Measurements from ENCODE around the gene DPEP2.
"Not testable (repeated sequence)": the region's sequence is repeated elsewhere in the genome, so short reads cannot be mapped to it uniquely, and the experiment has no call there.

DPEP2 gene

DNA sequence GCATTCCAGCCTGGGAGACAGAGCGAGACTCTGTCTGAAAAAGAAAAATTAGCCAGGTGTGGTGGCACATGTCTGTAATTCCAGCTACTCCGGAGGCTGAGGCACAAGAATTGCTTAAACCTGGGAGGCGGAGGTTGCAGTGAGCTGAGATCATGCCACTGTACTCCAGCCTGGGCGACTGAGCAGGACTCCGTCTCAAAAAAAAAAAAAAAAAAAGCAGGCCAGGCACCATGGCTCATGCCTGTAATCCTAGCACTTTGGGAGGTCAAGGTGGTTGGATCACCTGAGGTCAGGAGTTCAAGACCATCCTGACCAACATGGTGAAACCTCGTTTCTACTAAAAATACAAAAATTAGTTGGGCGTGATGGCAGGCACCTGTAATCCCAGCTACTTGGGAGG lies 27.0 kb downstream of the DPEP2 start:
- ChIA-PET POLR2A (interaction anchor here (0.6 kb wide), 1 partner anchor 356 kb away, joined by 3 read pairs; no protein-coding TSS in a partner anchor), CTCF (interaction anchor here (1.4 to 7.6 kb wide), 5 partner anchors 12 to 93 kb away, joined by 4 to 69 read pairs (median 4); partner anchors contain the start of gene DPEP3)
- not testable (repeated sequence) for H3K4me3 ChIP-seq (ENCODE audit: control insufficient read depth in 1 of 7, extremely low read depth in 1 of 7, insufficient read depth in 4 of 7, low read depth in 2 of 7, low read length in 6 of 7); DNase-seq; H3K9me3 ChIP-seq (ENCODE audit: control extremely low read depth in 1 of 5, control insufficient read depth in 4 of 5, insufficient read depth in 2 of 5, low read depth in 1 of 5, low read length in 4 of 5); H3K27me3 ChIP-seq (replicated peaks in 2 of 5; ENCODE audit: control insufficient read depth in 4 of 5, insufficient read depth in 5 of 5, low read length in 4 of 5); H3K27ac ChIP-seq (ENCODE audit: insufficient read depth in 1 of 2, low read depth in 1 of 2, low read length in 2 of 2, poor library complexity in 1 of 2, severe bottlenecking in 2 of 2); H3K36me3 ChIP-seq (ENCODE audit: control insufficient read depth in 4 of 4, insufficient read depth in 4 of 4, low read length in 3 of 4)
- WGBS (ENCODE audit: insufficient coverage) = 92% methylated on average over 5 of the region's 7 CpGs
- H3K4me1 ChIP-seq (ENCODE audit: control extremely low read depth in 1 of 4, control insufficient read depth in 4 of 4, insufficient read depth in 4 of 4, low read length in 3 of 4) = peaks cover 0 to 19% (median 13%) of the 10 kb centered on the region in 4 experiments

DNA sequence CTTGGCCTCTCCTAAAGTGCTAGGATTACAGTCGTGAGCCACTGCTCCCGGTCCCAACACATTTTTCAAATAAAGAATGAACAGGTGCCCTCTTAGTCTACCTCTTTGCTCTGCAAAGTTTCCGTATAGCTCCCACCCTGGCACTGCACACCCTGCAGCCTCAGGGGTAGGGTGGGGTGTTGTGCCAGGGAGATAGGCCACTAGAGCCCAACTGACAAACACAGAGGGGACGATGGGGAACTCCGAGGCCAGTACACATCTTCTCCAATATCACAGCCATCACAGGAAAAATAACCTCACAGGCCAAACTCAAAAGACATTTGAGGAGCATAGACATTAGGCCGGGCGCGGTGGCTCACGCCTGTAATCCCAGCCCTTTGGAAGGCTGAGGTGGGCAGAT lies 28.2 kb downstream of the DPEP2 start:
- ChIA-PET POLR2A (no interaction called here), CTCF (interaction anchor here (1.7 to 7.6 kb wide), 3 partner anchors 13 to 24 kb away, joined by 4 to 69 read pairs (median 8); partner anchors contain the start of gene DPEP3)
- H3K27ac ChIP-seq (ENCODE audit: insufficient read depth in 1 of 2, low read depth in 1 of 2, low read length in 2 of 2, poor library complexity in 1 of 2, severe bottlenecking in 2 of 2) = no peak overlapping the region
- H3K4me1 ChIP-seq (ENCODE audit: control extremely low read depth in 1 of 4, control insufficient read depth in 4 of 4, insufficient read depth in 4 of 4, low read length in 3 of 4) = peaks cover 0 to 27% (median 18%) of the 10 kb centered on the region in 4 experiments
- no peak for DNase-seq
- WGBS (ENCODE audit: insufficient coverage) = 100% methylated on average over 7 of the region's 9 CpGs
- H3K4me3 ChIP-seq (ENCODE audit: control insufficient read depth in 1 of 7, extremely low read depth in 1 of 7, insufficient read depth in 4 of 7, low read depth in 2 of 7, low read length in 6 of 7) = no peak overlapping the region
- H3K27me3 ChIP-seq (replicated peaks in 2 of 5; ENCODE audit: control insufficient read depth in 4 of 5, insufficient read depth in 5 of 5, low read length in 4 of 5) = no peaks in the 10 kb centered on the region
- H3K36me3 ChIP-seq (ENCODE audit: control insufficient read depth in 4 of 4, insufficient read depth in 4 of 4, low read length in 3 of 4) = no peaks in the 10 kb centered on the region
- H3K9me3 ChIP-seq (ENCODE audit: control extremely low read depth in 1 of 5, control insufficient read depth in 4 of 5, insufficient read depth in 2 of 5, low read depth in 1 of 5, low read length in 4 of 5) = no peaks in the 10 kb centered on the region

DNA sequence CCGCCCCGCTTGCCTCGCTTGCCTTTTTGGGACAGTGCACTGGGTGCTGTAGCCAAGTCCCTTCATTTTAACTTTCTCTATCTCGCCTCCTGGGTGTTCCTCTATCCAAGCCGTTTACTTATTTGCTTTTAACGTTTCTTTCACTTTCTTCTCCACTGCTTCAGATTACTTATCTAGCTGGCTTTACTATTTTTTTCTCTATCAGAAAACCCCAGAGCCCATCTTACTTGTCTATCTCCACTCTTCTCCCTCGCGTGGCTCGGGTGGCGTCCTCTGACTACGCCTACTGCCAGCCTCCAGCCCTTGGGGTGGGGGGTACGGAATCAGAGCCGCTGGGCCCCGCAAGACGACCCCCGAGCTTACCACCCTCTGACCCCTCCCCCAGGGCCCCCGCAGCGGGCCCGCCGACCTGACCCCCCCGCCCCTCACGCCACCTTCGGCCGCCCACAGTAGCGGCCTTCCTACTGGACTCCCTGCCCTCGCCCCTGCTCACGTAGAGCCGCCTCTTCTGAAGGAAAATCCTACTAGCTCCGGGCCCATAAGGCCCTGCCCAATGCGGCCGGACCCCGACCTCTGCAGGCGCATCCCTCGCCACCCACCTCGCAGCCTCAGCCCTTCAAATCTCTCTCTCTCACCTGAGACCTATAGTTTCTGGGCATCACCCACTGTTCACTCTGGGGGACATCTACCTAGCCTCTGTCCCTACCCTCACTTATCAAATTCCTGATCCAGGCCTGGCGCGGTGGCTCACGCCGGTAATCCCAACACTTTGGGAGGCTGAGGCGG lies 29.8 kb downstream of the DPEP2 start:
- Histone ChIP-seq H3K27ac (ENCODE audit: insufficient read depth in 1 of 2, low read depth in 1 of 2, low read length in 2 of 2, poor library complexity in 1 of 2, severe bottlenecking in 2 of 2) (peak overlapping the region in 1 of 2 experiments; percentile 68), H3K36me3 (ENCODE audit: control insufficient read depth in 4 of 4, insufficient read depth in 4 of 4, low read length in 3 of 4) (no peaks in the 10 kb centered on the region), H3K4me1 (ENCODE audit: control extremely low read depth in 1 of 4, control insufficient read depth in 4 of 4, insufficient read depth in 4 of 4, low read length in 3 of 4) (peaks cover 0 to 30% (median 20%) of the 10 kb centered on the region in 4 experiments), H3K9me3 (ENCODE audit: control extremely low read depth in 1 of 5, control insufficient read depth in 4 of 5, insufficient read depth in 2 of 5, low read depth in 1 of 5, low read length in 4 of 5) (no peaks in the 10 kb centered on the region), H3K4me3 (ENCODE audit: control insufficient read depth in 1 of 7, extremely low read depth in 1 of 7, insufficient read depth in 4 of 7, low read depth in 2 of 7, low read length in 6 of 7) (peak overlapping the region; percentile 60 to 89 (median 82)), H3K27me3 (replicated peaks in 2 of 5; ENCODE audit: control insufficient read depth in 4 of 5, insufficient read depth in 5 of 5, low read length in 4 of 5) (no peaks in the 10 kb centered on the region)
- ChIA-PET CTCF (interaction anchor here (0.9 to 7.6 kb wide), 3 partner anchors 15 to 33 kb away, joined by 3 to 69 read pairs (median 3); partner anchors contain the start of gene DPEP3), POLR2A (interaction anchor here (1.1 to 2.1 kb wide), 3 partner anchors 12 to 100 kb away, joined by 3 to 12 read pairs (median 8); partner anchors contain the start of gene DPEP3)
- 52% methylated on average over 22 of the region's 40 CpGs for WGBS (ENCODE audit: insufficient coverage)
- DNase-seq = peak; percentile 14 to 55 (median 51)

DNA sequence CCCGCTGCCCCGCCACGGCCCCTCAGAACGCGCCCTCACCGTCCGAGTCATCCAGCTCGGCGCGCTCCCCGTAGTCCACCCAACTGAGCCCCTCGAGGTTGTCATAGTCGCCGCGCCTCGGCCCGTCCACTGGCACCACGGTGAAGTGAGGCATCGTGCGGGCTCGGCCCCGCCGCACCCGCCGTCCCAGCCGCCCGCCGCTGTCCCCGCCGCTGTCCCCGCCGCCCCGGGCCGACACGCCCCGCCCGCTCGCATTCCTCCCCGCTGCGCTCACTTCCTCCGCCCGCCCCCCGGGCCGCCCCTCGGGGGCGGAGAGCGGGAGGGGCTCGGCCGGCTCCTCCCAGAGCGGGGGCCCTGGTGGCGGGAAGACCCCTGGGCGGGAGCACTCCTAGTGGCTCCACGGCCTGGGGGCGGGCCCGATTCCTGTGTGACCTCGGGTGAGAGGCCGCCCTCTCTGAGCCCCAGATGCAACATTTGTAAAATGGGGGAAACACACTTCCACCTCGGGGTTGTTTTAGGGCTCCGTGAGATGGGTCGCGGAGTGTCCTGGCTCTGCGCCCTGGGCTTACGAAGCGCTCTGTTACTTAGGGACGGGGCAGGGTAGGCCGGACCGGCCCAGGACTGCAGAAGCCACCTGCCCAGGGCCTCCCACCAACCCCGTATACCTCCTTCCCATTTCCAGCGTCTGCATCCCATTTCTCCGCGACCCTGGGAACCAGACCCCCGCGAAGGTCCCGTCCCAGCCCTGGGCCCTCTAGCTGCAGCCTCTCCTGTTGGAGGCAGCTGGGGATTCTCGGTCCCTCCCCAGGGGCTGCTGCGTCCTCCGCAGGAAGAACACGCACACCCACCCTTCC lies 30.7 kb downstream of the DPEP2 start, which contains the start of gene SLC12A4:
Gene SLC12A4 (minus strand): TSS at position 238 of the 854 bp plus-strand sequence. CDS start 84 bp downstream, at position 154.
- Histone ChIP-seq H3K4me3 (ENCODE audit: control insufficient read depth in 1 of 7, extremely low read depth in 1 of 7, insufficient read depth in 4 of 7, low read depth in 2 of 7, low read length in 6 of 7) (peak within 1 kb of the TSS; percentile 60 to 89 (median 82)), H3K36me3 (ENCODE audit: control insufficient read depth in 4 of 4, insufficient read depth in 4 of 4, low read length in 3 of 4) (no peaks in the 10 kb centered on the region), H3K4me1 (ENCODE audit: control extremely low read depth in 1 of 4, control insufficient read depth in 4 of 4, insufficient read depth in 4 of 4, low read length in 3 of 4) (peaks cover 0 to 30% (median 20%) of the 10 kb centered on the region in 4 experiments), H3K9me3 (ENCODE audit: control extremely low read depth in 1 of 5, control insufficient read depth in 4 of 5, insufficient read depth in 2 of 5, low read depth in 1 of 5, low read length in 4 of 5) (no peaks in the 10 kb centered on the region), H3K27ac (ENCODE audit: insufficient read depth in 1 of 2, low read depth in 1 of 2, low read length in 2 of 2, poor library complexity in 1 of 2, severe bottlenecking in 2 of 2) (peak within 1 kb of the TSS in 1 of 2 experiments; percentile 68), H3K27me3 (replicated peaks in 2 of 5; ENCODE audit: control insufficient read depth in 4 of 5, insufficient read depth in 5 of 5, low read length in 4 of 5) (no peaks in the 10 kb centered on the region)
- under 1% methylated on average over 73 of the region's 78 CpGs for WGBS (ENCODE audit: insufficient coverage)
- peak; percentile 68 to 90 (median 89) for DNase-seq
- ChIA-PET CTCF (interaction anchor here (0.9 to 7.6 kb wide), 4 partner anchors 16 to 34 kb away, joined by 3 to 69 read pairs (median 3); partner anchors contain the start of gene DPEP3), POLR2A (interaction anchor here (1.0 to 2.1 kb wide), 4 partner anchors 13 to 100 kb away, joined by 3 to 12 read pairs (median 6); partner anchors contain the start of genes DPEP3 and PSMB10)

DNA sequence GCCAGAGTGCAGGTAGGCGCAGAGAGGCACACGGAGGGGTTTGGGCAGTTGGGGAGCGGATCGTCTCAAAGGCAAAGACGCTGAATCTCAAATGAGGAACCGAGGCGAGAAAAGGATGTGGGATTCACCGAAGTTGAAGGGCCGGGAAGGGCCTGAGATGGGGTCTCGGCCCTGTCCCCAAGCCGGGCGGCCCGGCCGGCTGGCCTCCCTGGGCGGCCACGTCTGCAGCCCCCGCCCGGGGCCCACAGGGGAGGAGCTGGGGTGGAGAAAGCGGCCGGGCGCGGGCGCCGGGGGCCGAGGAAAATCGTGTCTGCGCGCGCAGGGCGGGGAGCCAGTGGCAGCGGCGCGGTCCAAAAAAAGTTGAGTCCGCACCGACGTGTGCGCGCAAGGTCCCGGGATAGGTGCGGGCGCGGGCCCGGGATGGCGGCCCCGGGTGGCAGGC lies 31.3 kb downstream of the DPEP2 start:
- no peaks in the 10 kb centered on the region for H3K27me3 ChIP-seq (replicated peaks in 2 of 5; ENCODE audit: control insufficient read depth in 4 of 5, insufficient read depth in 5 of 5, low read length in 4 of 5)
- H3K9me3 ChIP-seq (ENCODE audit: control extremely low read depth in 1 of 5, control insufficient read depth in 4 of 5, insufficient read depth in 2 of 5, low read depth in 1 of 5, low read length in 4 of 5) = no peaks in the 10 kb centered on the region
- WGBS (ENCODE audit: insufficient coverage) = 0% methylated on average over 42 of the region's 45 CpGs
- peaks cover 0 to 30% (median 20%) of the 10 kb centered on the region in 4 experiments for H3K4me1 ChIP-seq (ENCODE audit: control extremely low read depth in 1 of 4, control insufficient read depth in 4 of 4, insufficient read depth in 4 of 4, low read length in 3 of 4)
- DNase-seq = peak; percentile 13 to 38 (median 29)
- ChIA-PET CTCF (interaction anchor here (1.0 to 7.6 kb wide), 3 partner anchors 16 to 33 kb away, joined by 3 to 69 read pairs (median 3); partner anchors contain the start of gene DPEP3), POLR2A (interaction anchor here (1.0 to 2.1 kb wide), 4 partner anchors 13 to 101 kb away, joined by 3 to 12 read pairs (median 6); partner anchors contain the start of genes DPEP3 and PSMB10)
- peaks cover 0 to 3% (median under 1%) of the 10 kb centered on the region in 4 experiments for H3K36me3 ChIP-seq (ENCODE audit: control insufficient read depth in 4 of 4, insufficient read depth in 4 of 4, low read length in 3 of 4)
- peak overlapping the region in 1 of 2 experiments; percentile 61 for H3K27ac ChIP-seq (ENCODE audit: insufficient read depth in 1 of 2, low read depth in 1 of 2, low read length in 2 of 2, poor library complexity in 1 of 2, severe bottlenecking in 2 of 2)
- peak overlapping the region; percentile 37 to 85 (median 74) for H3K4me3 ChIP-seq (ENCODE audit: control insufficient read depth in 1 of 7, extremely low read depth in 1 of 7, insufficient read depth in 4 of 7, low read depth in 2 of 7, low read length in 6 of 7)

DNA sequence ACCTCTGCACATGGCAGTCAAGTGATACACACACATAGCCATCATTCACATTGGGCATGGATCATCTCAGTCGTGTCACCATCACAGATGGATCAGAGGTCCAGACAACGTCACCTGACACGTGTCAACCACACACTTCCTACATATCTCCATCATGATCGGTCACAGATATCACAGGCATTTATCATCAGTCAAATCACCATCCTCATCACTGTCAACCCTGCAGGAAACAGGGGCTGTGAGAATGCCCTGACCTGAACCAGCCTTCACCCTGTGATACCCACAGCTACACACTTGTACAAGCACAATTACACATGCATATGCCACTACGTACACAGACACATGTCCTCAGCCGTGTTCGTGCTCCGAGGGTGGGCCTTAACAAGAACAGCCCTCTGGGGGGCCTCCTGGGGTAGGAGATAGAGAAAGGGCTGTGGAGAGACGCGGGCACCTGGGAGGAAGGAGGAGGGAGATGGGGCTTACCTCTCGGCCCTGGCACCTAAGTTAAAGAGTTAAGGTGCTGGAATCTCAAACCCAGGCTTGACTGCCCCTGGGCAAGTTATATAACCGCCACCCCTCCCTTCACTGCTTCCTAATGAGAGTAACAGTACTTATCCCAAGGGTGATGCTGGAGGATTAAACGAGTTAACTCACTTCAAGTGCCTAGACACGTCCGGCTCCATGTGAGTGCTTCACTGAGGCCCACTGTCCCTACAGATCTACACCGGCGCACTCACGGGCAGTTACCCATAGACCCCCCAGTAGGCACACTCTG lies 31.9 kb downstream of the DPEP2 start:
- Histone ChIP-seq H3K27me3 (replicated peaks in 2 of 5; ENCODE audit: control insufficient read depth in 4 of 5, insufficient read depth in 5 of 5, low read length in 4 of 5) (no peaks in the 10 kb centered on the region), H3K4me3 (ENCODE audit: control insufficient read depth in 1 of 7, extremely low read depth in 1 of 7, insufficient read depth in 4 of 7, low read depth in 2 of 7, low read length in 6 of 7) (peak overlapping the region; percentile 37 to 85 (median 74)), H3K27ac (ENCODE audit: insufficient read depth in 1 of 2, low read depth in 1 of 2, low read length in 2 of 2, poor library complexity in 1 of 2, severe bottlenecking in 2 of 2) (peak overlapping the region in 1 of 2 experiments; percentile 61), H3K9me3 (ENCODE audit: control extremely low read depth in 1 of 5, control insufficient read depth in 4 of 5, insufficient read depth in 2 of 5, low read depth in 1 of 5, low read length in 4 of 5) (no peaks in the 10 kb centered on the region), H3K36me3 (ENCODE audit: control insufficient read depth in 4 of 4, insufficient read depth in 4 of 4, low read length in 3 of 4) (peaks cover 0 to 8% (median 1%) of the 10 kb centered on the region in 4 experiments), H3K4me1 (ENCODE audit: control extremely low read depth in 1 of 4, control insufficient read depth in 4 of 4, insufficient read depth in 4 of 4, low read length in 3 of 4) (peaks cover 0 to 30% (median 20%) of the 10 kb centered on the region in 4 experiments)
- CTCF ChIA-PET = interaction anchor here (0.7 to 7.6 kb wide), 9 partner anchors 14 to 81 kb away, joined by 3 to 69 read pairs (median 3); partner anchors contain the start of genes DDX28, DPEP2, DPEP3 and DUS2
- DNase-seq = peak; percentile 9 to 60 (median 50)
- WGBS (ENCODE audit: insufficient coverage) = 22% methylated on average over 10 of the region's 18 CpGs
- POLR2A ChIA-PET = interaction anchor here (0.8 to 2.1 kb wide), 2 partner anchors 14 to 73 kb away, joined by 4 to 12 read pairs; partner anchors contain the start of gene DPEP3
